Measurements from ENCODE around the gene KIAA1586.
"Not testable (repeated sequence)": the region's sequence is repeated elsewhere in the genome, so short reads cannot be mapped to it uniquely, and the experiment has no call there.

KIAA1586 gene

GRCh38 chr6:57035549-57035948, 10.9 kb upstream of the KIAA1586 start:
- Histone ChIP-seq H3K9ac (ENCODE audit: insufficient read length) (no peak overlapping the region), H3K36me3 (ENCODE audit: insufficient read depth, low read length) (no peaks in the 10 kb centered on the region), H3K4me3 (no peak overlapping the region), H3K9me3 (ENCODE audit: low read depth, low read length) (no peaks in the 10 kb centered on the region), H3K27ac (no peak overlapping the region)
- DNase-seq (ENCODE audit: low read depth, low spot score): no peak
- TF ChIP-seq FOXP2 (optimal IDR thresholded peaks at IDR 0.05; ENCODE audit: control extremely low read depth, extremely low read length, insufficient read depth) (no peak), EZH2 (IDR thresholded peaks at IDR 0.05) (no peak), POLR2AphosphoS5 (IDR thresholded peaks at IDR 0.05; ENCODE audit: borderline replicate concordance, low read depth, low read length) (no peak)

DNA sequence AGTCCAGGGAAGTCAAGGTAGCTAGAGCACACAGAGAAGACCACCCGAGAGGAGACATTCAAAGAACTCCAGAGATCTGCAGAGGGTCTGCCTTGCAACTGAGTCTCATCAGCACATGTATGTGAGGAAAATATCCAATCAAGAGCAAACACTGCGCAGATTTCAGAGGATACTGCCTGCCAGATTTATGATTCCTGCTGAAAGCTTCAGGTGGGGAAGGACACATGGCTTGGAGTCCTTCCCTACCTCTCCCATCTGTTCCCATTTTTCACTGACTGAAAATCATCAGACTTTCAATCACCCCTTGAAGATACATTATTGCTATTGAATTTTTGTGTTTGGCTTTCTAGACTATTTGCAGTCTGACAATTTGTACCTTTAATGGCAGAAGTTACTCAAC, 7.6 kb upstream of the KIAA1586 start:
- TF ChIP-seq POLR2AphosphoS5 (IDR thresholded peaks at IDR 0.05; ENCODE audit: borderline replicate concordance, low read depth, low read length): no peak
- no peak for TF ChIP-seq EZH2 (IDR thresholded peaks at IDR 0.05)
- TF ChIP-seq FOXP2 (optimal IDR thresholded peaks at IDR 0.05; ENCODE audit: control extremely low read depth, extremely low read length, insufficient read depth): no peak

DNA sequence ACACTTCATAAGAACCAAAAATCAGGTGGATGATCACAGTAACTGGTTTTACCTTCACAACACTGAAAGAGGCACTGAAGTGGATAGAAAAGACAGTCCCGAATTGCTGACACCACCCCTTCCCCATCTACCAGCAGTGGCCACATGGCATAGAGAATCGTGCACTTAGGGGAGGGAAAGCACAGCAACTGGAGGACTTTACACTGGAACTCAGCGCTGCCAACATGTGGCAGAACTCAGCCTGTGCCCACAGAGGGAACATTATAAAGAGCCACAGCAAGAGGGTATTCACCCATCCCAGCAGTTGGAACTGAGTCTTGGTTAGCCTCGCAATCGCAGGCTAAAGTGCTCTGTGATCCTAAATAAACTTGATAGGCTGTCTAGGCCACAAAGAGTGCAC, 6.5 kb upstream of the KIAA1586 start:
- no peak overlapping the region for H3K27ac ChIP-seq
- no peak overlapping the region for H3K4me3 ChIP-seq
- H3K9me3 ChIP-seq (ENCODE audit: low read depth, low read length): no peaks in the 10 kb centered on the region
- no peaks in the 10 kb centered on the region for H3K36me3 ChIP-seq (ENCODE audit: insufficient read depth, low read length)
- DNase-seq (ENCODE audit: low read depth, low spot score): no peak
- H3K9ac ChIP-seq (ENCODE audit: insufficient read length): no peak overlapping the region
- no peak for TF ChIP-seq EZH2 (IDR thresholded peaks at IDR 0.05)
- TF ChIP-seq FOXP2 (optimal IDR thresholded peaks at IDR 0.05; ENCODE audit: control extremely low read depth, extremely low read length, insufficient read depth): no peak
- no peak for TF ChIP-seq POLR2AphosphoS5 (IDR thresholded peaks at IDR 0.05; ENCODE audit: borderline replicate concordance, low read depth, low read length)

More for the DNA sequence above, 7.6 kb upstream of the KIAA1586 start:
- no peak for DNase-seq (ENCODE audit: low read depth, low spot score)
- H3K9me3 ChIP-seq (ENCODE audit: low read depth, low read length): no peaks in the 10 kb centered on the region
- no peak overlapping the region for H3K4me3 ChIP-seq
- no peak overlapping the region for H3K9ac ChIP-seq (ENCODE audit: insufficient read length)
- H3K27ac ChIP-seq: no peak overlapping the region
- H3K36me3 ChIP-seq (ENCODE audit: insufficient read depth, low read length): no peaks in the 10 kb centered on the region

DNA sequence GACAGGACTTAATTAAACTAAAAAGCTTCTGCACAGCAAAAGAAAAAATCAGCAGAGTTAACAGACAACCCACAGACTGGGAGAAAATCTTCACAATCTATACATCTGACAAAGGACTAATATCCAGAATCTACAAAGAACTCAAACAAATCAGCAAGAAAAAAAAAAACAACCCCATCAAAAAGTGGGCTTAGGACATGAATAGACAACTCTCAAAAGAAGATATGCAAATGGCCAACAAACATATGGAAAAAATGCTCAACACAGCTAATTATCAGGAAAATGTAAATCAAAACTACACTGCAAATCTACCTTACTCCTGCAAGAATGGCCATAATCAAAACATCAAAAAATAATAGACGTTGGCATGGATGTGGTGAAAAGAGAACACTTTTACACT, 2.4 kb upstream of the KIAA1586 start:
- not testable (repeated sequence) for H3K9ac ChIP-seq (ENCODE audit: insufficient read length); H3K27ac ChIP-seq; H3K4me3 ChIP-seq; DNase-seq (ENCODE audit: low read depth, low spot score); H3K9me3 ChIP-seq (ENCODE audit: low read depth, low read length)
- peaks cover 11% of the 10 kb centered on the region for H3K36me3 ChIP-seq (ENCODE audit: insufficient read depth, low read length)

GRCh38 chr6:57044568-57044967, 1.9 kb upstream of the KIAA1586 start:
- Histone ChIP-seq H3K4me3 (no peak overlapping the region), H3K9me3 (ENCODE audit: low read depth, low read length) (no peaks in the 10 kb centered on the region), H3K9ac (ENCODE audit: insufficient read length) (no peak overlapping the region), H3K27ac (no peak overlapping the region), H3K36me3 (ENCODE audit: insufficient read depth, low read length) (peaks cover 16% of the 10 kb centered on the region)
- TF ChIP-seq EZH2 (IDR thresholded peaks at IDR 0.05) (no peak), FOXP2 (optimal IDR thresholded peaks at IDR 0.05; ENCODE audit: control extremely low read depth, extremely low read length, insufficient read depth) (no peak), POLR2AphosphoS5 (IDR thresholded peaks at IDR 0.05; ENCODE audit: borderline replicate concordance, low read depth, low read length) (no peak)
- no peak for DNase-seq (ENCODE audit: low read depth, low spot score)

GRCh38 chr6:57047257-57047585, 728 bp downstream of the KIAA1586 start:
- peaks cover 42% of the 10 kb centered on the region for H3K36me3 ChIP-seq (ENCODE audit: insufficient read depth, low read length)
- H3K9ac ChIP-seq (ENCODE audit: insufficient read length); H3K9me3 ChIP-seq (ENCODE audit: low read depth, low read length); H3K27ac ChIP-seq; H3K4me3 ChIP-seq; DNase-seq (ENCODE audit: low read depth, low spot score): not testable (repeated sequence)

DNA sequence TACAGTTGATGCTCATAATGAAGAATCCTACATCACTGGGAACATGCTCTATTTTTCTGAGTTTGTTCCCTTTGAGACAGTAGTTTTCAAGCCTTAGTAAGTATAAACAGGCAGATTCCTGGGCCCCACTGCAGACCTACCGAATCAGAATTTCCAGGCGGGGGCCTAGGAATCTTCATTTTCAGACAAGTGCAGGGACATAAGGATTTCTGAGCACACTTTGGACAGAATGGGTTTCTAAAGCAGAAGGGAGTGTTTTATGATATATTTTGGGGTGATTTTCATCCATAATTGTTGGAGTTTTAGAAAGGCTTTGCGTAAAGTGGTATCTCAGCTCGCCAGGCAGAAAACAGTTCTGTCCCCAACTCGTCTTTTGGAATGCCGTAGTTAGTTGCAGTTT, 1.4 kb downstream of the KIAA1586 start:
- peaks cover 48% of the 10 kb centered on the region for H3K36me3 ChIP-seq (ENCODE audit: insufficient read depth, low read length)
- peak overlapping the region; percentile 55 for H3K4me3 ChIP-seq
- H3K9me3 ChIP-seq (ENCODE audit: low read depth, low read length); DNase-seq (ENCODE audit: low read depth, low spot score); H3K27ac ChIP-seq: not testable (repeated sequence)
- H3K9ac ChIP-seq (ENCODE audit: insufficient read length): peak overlapping the region; percentile 72

GRCh38 chr6:57048577-57048976, 2.1 kb downstream of the KIAA1586 start:
- no peaks in the 10 kb centered on the region for H3K9me3 ChIP-seq (ENCODE audit: low read depth, low read length)
- DNase-seq (ENCODE audit: low read depth, low spot score): no peak
- TF ChIP-seq FOXP2 (optimal IDR thresholded peaks at IDR 0.05; ENCODE audit: control extremely low read depth, extremely low read length, insufficient read depth) (no peak), EZH2 (IDR thresholded peaks at IDR 0.05) (no peak), POLR2AphosphoS5 (IDR thresholded peaks at IDR 0.05; ENCODE audit: borderline replicate concordance, low read depth, low read length) (no peak)
- H3K9ac ChIP-seq (ENCODE audit: insufficient read length): peak overlapping the region; percentile 72
- H3K36me3 ChIP-seq (ENCODE audit: insufficient read depth, low read length): peaks cover 55% of the 10 kb centered on the region
- H3K4me3 ChIP-seq: peak overlapping the region; percentile 55
- H3K27ac ChIP-seq: no peak overlapping the region

DNA sequence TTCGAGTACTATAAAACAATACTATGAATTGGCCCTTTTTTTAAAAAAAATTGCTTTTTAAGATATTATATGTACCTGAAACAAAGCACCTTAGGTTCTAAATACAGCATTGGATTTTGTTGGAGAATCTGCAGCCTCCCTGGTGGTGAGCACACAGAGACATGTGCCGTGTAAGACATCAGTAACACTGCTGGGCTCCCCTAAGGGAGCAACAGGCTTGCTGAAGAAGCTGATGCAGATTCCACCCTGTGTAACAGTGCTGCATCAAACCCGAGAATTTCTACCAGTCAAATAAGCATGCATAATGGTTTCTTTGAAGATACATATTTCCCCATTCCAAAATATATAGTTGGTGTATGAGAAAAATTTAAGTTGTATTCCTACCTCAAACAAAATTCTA, 17.4 kb downstream of the KIAA1586 start:
- Histone ChIP-seq H3K27ac (no peak overlapping the region), H3K4me3 (no peak overlapping the region), H3K9me3 (ENCODE audit: low read depth, low read length) (no peaks in the 10 kb centered on the region), H3K9ac (ENCODE audit: insufficient read length) (no peak overlapping the region), H3K36me3 (ENCODE audit: insufficient read depth, low read length) (peaks cover 37% of the 10 kb centered on the region)
- TF ChIP-seq POLR2AphosphoS5 (IDR thresholded peaks at IDR 0.05; ENCODE audit: borderline replicate concordance, low read depth, low read length) (no peak), FOXP2 (optimal IDR thresholded peaks at IDR 0.05; ENCODE audit: control extremely low read depth, extremely low read length, insufficient read depth) (no peak), EZH2 (IDR thresholded peaks at IDR 0.05) (no peak)
- DNase-seq (ENCODE audit: low read depth, low spot score): no peak

DNA sequence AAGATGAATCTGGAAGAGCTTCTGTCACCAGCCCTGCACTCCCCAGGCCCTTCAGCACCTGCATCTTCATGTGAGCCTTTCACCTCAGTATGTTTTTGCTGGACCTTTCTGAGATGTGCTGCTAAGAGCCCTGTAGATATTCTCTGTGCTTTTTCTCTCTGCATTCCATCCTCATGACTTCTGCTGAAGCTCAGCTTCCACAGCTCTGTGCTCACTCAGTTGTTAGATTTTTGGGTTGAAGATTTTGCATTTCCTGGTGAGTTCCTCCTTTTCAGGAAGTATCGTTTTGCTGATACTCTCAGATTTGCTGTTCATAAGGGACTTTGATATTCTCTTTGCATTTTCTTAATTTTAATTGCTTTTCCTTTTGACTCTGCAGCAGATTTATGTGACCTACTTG, 18.3 kb downstream of the KIAA1586 start:
- H3K9ac ChIP-seq (ENCODE audit: insufficient read length): no peak overlapping the region
- no peak for TF ChIP-seq POLR2AphosphoS5 (IDR thresholded peaks at IDR 0.05; ENCODE audit: borderline replicate concordance, low read depth, low read length)
- no peak overlapping the region for H3K4me3 ChIP-seq
- peaks cover 31% of the 10 kb centered on the region for H3K36me3 ChIP-seq (ENCODE audit: insufficient read depth, low read length)
- H3K9me3 ChIP-seq (ENCODE audit: low read depth, low read length): no peaks in the 10 kb centered on the region
- peak overlapping the region; percentile 9; the same call in 1 of the 2 replicates for H3K27ac ChIP-seq
- no peak for DNase-seq (ENCODE audit: low read depth, low spot score)

Data from SK-N-MC (cell line).